Stimulated activated CD4-positive, alpha-beta T cell treated with anti-CD3 and anti-CD28 coated beads, TNF-alpha, amount 100 ng/mL, for 4 hours (primary cell): ENCODE data around the gene PLA2G2D.

Experiments used
- DNase-seq, 3 experiments: peaks; one replicate each; pipeline ENCODE4 v3.0.0-alpha.2; 2020; ENCODE audit warnings: low read depth in 3 of 3

Gene PLA2G2D

DNA sequence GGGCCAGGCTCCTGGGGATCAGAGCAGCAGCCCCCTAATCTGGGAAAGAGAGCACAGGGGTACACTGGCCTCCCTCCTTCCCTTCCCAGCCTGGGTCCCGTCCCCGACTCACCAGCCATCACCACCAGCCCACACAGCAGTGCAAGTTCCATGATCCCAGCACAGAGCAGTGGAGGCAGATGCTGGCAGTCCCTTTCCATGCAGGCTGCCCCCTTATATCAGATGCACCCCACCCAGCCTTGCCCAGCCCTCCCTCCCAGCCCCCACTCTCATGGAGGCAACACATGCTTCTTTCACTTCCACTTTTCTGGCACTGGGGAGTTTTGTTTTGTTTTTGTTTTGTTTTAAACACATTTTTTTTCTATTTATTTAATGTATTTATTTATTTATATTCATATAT, at the start of gene PLA2G2D:
PLA2G2D (minus strand) TSS at position 190 of the 400 bp plus-strand sequence; CDS start at position 152, 38 bp downstream.
- no peak for DNase-seq

- DNase-seq, result no peak
Observed at GRCh38 chr1:20168564-20169491, 49.5 kb upstream of the PLA2G2D start.

- no peak for DNase-seq
Observed at GRCh38 chr1:20167126-20167525, 47.8 kb upstream of the PLA2G2D start.

DNA sequence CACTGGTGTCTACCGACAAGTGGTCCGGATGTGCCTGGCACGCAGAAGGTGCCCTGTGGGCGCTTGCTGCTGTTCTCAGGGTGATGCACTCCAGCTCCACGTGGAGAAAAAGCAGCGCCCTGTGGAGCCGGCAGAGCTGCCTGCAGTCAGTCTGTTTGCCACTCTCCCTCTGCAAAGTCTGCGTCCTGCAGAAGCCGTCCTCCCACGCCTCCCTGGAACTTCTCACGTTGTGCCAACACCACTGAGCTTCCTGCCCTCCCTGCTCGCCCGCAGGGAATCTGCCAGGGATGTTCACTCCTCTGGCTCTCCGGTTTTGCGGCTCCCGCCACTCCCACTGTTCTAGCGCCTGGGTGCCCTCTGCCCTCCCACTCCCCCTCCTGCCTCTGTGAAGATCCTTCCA, 46.7 kb upstream of the PLA2G2D start:
- no peak for DNase-seq

DNA sequence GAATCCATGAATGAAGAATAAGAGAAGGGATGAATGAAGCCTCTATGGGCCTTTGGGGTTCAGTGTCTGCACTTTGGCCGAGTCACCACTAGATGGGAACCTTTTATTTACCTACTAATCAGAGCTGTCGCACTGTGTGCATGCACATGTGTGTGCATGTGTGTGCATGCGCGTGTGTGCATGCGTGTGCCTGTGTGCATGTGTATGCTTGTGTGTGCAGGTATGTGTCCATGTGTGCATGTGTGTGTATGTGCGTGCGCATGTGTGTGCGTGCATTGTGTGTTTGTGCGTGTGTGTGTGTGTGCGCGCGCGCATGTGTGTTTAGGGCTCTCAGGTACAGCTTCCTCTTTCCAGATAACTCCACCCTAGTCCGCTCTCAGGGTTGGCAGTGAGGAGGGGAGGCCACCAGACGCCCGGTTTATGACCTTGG, 46.2 kb upstream of the PLA2G2D start:
- DNase-seq, result no peak

GRCh38 chr1:20164694-20165202, 45.4 kb upstream of the PLA2G2D start:
- DNase-seq, result no peak

DNA sequence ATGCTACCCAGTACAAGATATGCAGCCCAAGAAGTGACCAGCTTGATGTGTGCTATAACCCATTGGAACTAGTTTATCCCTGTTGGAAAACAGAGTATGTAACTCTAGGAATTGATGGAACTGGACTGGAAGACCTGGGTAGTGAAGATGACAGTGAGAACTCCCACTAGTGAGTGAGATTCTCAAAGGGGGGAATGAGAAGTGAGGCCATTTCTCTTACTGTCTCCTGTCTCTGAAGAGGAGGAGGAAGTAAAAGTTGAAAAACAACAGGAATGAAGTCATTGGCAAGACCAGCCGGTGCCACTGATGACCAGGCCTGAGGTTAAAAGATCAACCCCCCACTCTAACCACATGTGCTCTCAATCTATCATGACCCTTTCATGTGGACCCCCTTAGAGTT, 40.7 kb upstream of the PLA2G2D start:
- DNase-seq, result no peak

DNA sequence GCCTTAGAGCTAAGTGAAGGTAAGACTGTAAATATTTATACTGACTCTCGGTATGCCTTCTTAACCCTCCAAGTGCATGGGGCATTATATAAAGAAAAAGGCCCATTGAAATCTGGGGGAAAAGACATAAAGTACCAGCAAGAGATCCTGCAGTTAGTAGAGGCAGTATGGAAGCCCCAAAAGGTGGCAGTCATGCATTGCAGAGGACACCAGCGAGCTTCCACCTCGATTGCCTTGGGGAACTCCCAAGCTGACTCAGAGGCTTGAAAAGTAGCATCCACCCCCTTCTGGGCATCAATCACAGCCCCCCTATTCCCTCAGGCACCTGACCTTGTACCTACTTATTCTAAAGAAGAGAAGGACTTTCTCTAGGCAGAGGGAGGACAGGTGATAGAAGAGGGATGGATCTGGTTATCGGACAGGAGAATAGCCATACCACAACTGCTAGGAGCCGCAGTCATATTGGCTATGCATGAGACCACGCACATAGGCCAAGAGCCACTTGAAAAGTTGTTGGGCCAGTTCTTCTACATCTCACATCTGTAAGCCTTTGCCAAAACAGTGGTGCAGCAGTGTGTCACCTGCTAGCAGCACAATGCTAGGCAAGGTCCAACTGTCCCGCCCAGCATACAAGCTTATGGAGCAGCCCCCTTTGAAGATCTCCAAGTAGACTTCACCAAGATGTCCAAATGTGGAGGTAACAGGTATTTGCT, 39.2 kb upstream of the PLA2G2D start:
- DNase-seq, result peak in 1 of 3 experiments; percentile 3

GRCh38 chr1:20154301-20154831, 35.0 kb upstream of the PLA2G2D start:
- DNase-seq, result no peak

DNA sequence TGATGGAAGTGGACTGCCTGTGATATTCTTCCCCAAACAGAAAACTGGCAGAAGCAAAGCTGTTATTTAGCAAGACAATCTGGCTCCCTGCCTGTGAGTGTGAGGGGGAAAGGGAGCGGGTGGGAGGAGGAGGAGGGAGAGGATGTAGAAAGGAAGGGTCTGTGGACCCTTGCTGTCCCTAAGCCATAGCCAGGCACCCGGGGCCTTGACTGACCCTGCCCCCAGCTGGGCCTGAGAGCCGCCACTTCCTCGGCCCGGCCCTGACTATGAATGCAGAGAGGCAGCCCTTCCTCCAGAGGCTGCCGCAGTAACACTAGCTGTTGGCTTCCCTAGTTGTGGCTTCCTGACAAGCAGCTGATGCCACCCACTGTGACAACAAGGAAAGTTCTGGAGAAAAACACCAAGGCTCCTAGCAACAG, 33.7 kb upstream of the PLA2G2D start:
- no peak for DNase-seq

- no peak for DNase-seq
Observed at GRCh38 chr1:20152599-20152930, 33.2 kb upstream of the PLA2G2D start.

DNA sequence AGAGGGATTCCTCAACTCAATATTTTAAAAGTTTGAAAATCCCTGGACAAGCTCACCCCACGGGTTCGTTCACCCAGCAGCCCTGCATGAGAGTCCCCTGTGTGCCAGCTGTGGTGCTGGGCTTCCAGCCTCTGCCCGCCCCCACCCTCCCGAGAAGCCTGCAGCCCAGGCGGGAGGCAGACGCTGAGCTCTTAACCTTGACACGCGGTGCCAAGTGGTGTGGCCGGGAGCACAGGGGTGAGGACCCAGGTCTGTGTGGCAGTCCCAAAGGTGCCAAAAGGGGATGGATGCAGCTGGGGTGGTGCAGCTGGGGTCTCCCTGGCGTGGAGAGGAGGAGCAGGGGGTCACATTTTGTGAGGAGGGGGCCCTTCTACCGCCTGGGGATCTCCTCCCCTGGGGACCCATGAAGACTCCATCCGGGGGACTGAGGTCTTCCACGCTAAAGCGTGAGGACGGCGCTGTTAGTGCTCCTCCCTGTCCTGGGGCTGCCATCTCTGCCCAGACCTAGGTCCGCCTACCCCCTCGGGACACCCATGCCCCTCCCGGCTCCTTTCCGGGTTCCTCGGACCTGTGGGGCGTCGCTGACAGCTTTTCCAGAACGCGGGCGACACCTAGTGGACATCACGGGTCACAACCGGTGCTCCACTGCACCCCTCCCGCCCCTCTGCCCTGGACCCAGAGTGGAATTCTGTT, 32.7 kb upstream of the PLA2G2D start:
- DNase-seq, result peak; percentile 59 to 77 (median 72)

GRCh38 chr1:20150969-20151368, 31.6 kb upstream of the PLA2G2D start:
- DNase-seq, result no peak

GRCh38 chr1:20150326-20150705, 31.0 kb upstream of the PLA2G2D start:
- DNase-seq, result no peak

GRCh38 chr1:20149601-20150325, 30.4 kb upstream of the PLA2G2D start:
- DNase-seq, result no peak

- no peak for DNase-seq
Observed at GRCh38 chr1:20148571-20149500, 29.5 kb upstream of the PLA2G2D start.

GRCh38 chr1:20147846-20148570, 28.7 kb upstream of the PLA2G2D start:
- DNase-seq, result no peak

DNA sequence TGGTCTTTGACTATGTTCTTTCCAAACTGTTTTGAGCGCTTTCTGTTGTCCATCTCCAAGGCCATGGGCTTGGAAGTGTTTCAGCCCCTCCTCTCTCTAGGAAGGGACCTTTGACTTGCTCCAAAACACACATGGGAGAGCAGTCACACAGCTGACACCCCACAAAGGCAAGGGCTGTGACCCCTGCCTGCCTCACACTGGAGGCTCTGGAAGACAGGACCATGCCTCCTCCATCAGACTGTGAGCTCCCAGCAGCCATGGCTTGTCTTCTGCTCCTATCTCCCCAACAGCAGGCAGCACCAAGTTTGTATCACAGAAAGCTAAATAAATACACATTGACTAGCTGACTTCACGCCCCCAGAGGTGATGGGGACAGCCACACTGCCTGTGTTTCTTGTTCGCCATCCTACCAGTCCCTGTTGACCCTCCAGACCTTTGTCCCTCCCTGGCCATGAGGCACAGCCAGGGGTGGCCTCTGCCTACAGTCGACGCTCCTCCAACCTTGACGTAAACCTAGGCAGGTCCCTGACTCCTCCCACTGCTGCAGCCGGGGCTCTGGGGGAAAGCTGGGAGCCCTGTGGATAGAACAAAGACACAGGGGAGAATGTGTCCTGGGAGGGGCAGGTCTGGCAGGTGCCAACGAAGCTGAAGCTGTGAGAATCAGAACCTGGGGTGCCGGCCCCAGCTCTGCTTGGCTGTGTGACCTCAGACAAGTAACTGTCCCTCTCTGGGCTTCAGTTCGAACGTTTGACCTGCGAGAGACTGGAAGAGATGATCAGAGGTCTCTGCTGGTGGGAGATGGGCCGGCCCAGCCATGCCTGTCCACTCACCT, 24.6 kb upstream of the PLA2G2D start:
- DNase-seq, result no peak

- no peak for DNase-seq
Observed at GRCh38 chr1:20143318-20143717, 24.0 kb upstream of the PLA2G2D start.
